Peyer's patch (tissue), 4 donors: ENCODE data around the gene SOX6. TPM values are rescaled to one million over a fixed set of nuclear protein-coding genes. Genes with fewer than 3 reads are reported as not detected.

Source experiments
- DNase-seq, 3 donors: peaks; one replicate each; pipeline ENCODE4 v3.0.0-alpha.2; 2017 to 2019
- H3K27ac ChIP-seq, 4 donors: fragments of 200-600 bp; sonication (generic); one replicate each; pipeline ENCODE4 v1.5.1; 2016 to 2019
- H3K27me3 ChIP-seq, 2 donors: fragments of 200-600 bp; sonication (generic); one replicate each; pipeline ENCODE4 v1.5.1; 2019
- H3K36me3 ChIP-seq, 3 donors: fragments of 200-600 bp; sonication (generic); one replicate each; pipeline ENCODE4 v1.5.1; 2016 to 2019
- H3K4me1 ChIP-seq, 4 donors: fragments of 200-600 bp; sonication (generic); one replicate each; pipeline ENCODE4 v1.5.1; 2016 to 2019
- H3K4me3 ChIP-seq, 4 donors: fragments of 200-600 bp; sonication (generic); 1 replicate in 3 of 4; 2 replicates in 1 of 4; pipeline ENCODE4 v1.5.1; 2016 to 2019; ENCODE audit warnings: mild to moderate bottlenecking in 1 of 4
- H3K9me3 ChIP-seq, 4 donors: fragments of 200-600 bp; sonication (generic); one replicate each; pipeline ENCODE4 v1.5.1; 2016 to 2019; ENCODE audit warnings: mild to moderate bottlenecking in 1 of 4
- CTCF ChIP-seq, 6 experiments: fragments of 450-650 bp in 4 of 6; fragments of 200-600 bp in 2 of 6; sonication (generic) in 1 of 6; IDR thresholded peaks; one replicate each; pipeline ENCODE4 v1.5.1; 2017 to 2019; ENCODE audit warnings: antibody characterized with exemption in 6 of 6, mild to moderate bottlenecking in 3 of 6, moderate library complexity in 1 of 6
- POLR2A ChIP-seq, 2 donors: fragments of 450-650 bp; IDR thresholded peaks; one replicate each; pipeline ENCODE4 v1.5.1; 2017; ENCODE audit warnings: antibody characterized with exemption in 2 of 2, mild to moderate bottlenecking in 2 of 2, moderate library complexity in 2 of 2
- total RNA-seq, 4 donors: library from RNA; depleted of rRNA; stranded (reverse); fragments of >200 nt; gene quantifications; one replicate each; pipeline ENCODE4 v1.1.0, GENCODE V29; 2016

Gene SOX6
- total RNA-seq, 4 donors from 2014 or later = 144 to 205 (median 161) TPM

- no peak for DNase-seq
- no peak overlapping the region for H3K4me3 ChIP-seq
- no peaks in the 10 kb centered on the region for H3K4me1 ChIP-seq
- no peak for TF ChIP-seq POLR2A (IDR thresholded peaks at IDR 0.05)
- no peak for TF ChIP-seq CTCF (IDR thresholded peaks at IDR 0.05)
- H3K9me3 ChIP-seq = no peaks in the 10 kb centered on the region
- H3K27me3 ChIP-seq = no peaks in the 10 kb centered on the region
- H3K36me3 ChIP-seq = no peaks in the 10 kb centered on the region
- H3K27ac ChIP-seq = no peak overlapping the region
Measured at GRCh38 chr11:16295592-16295991, 60.8 kb downstream of the SOX6 start.

GRCh38 chr11:16293204-16293681 is 63.1 kb downstream of the SOX6 start:
- no peak for TF ChIP-seq CTCF (IDR thresholded peaks at IDR 0.05)
- TF ChIP-seq POLR2A (IDR thresholded peaks at IDR 0.05) = no peak
- H3K27ac ChIP-seq = no peak overlapping the region
- DNase-seq = no peak
- H3K36me3 ChIP-seq = no peaks in the 10 kb centered on the region
- H3K4me3 ChIP-seq = no peak overlapping the region
- no peaks in the 10 kb centered on the region for H3K9me3 ChIP-seq
- no peaks in the 10 kb centered on the region for H3K4me1 ChIP-seq
- no peaks in the 10 kb centered on the region for H3K27me3 ChIP-seq

GRCh38 chr11:16292167-16292859 is 64.0 kb downstream of the SOX6 start:
- H3K4me3 ChIP-seq = no peak overlapping the region
- H3K4me1 ChIP-seq = no peaks in the 10 kb centered on the region
- H3K9me3 ChIP-seq = no peaks in the 10 kb centered on the region
- H3K36me3 ChIP-seq = no peaks in the 10 kb centered on the region
- TF ChIP-seq POLR2A (IDR thresholded peaks at IDR 0.05) (no peak), CTCF (IDR thresholded peaks at IDR 0.05) (no peak)
- H3K27me3 ChIP-seq = no peaks in the 10 kb centered on the region
- no peak overlapping the region for H3K27ac ChIP-seq
- no peak for DNase-seq

- Histone ChIP-seq H3K4me1 (no peaks in the 10 kb centered on the region), H3K36me3 (no peaks in the 10 kb centered on the region), H3K4me3 (no peak overlapping the region), H3K9me3 (no peaks in the 10 kb centered on the region), H3K27ac (no peak overlapping the region), H3K27me3 (no peaks in the 10 kb centered on the region)
- no peak for TF ChIP-seq CTCF (IDR thresholded peaks at IDR 0.05)
- no peak for TF ChIP-seq POLR2A (IDR thresholded peaks at IDR 0.05)
- no peak for DNase-seq
Measured at GRCh38 chr11:16291729-16292128, 64.6 kb downstream of the SOX6 start.

- TF ChIP-seq POLR2A (IDR thresholded peaks at IDR 0.05) = no peak
- TF ChIP-seq CTCF (IDR thresholded peaks at IDR 0.05) = no peak
- Histone ChIP-seq H3K9me3 (no peaks in the 10 kb centered on the region), H3K27me3 (no peaks in the 10 kb centered on the region), H3K36me3 (no peaks in the 10 kb centered on the region), H3K27ac (no peak overlapping the region), H3K4me1 (no peaks in the 10 kb centered on the region), H3K4me3 (no peak overlapping the region)
- DNase-seq = no peak
Measured at GRCh38 chr11:16289541-16289940, 66.8 kb downstream of the SOX6 start.
